ENCODE data around the gene SNX14. TPM values are rescaled to one million over a fixed set of nuclear protein-coding genes. Genes with fewer than 3 reads are reported as not detected.

The SNX14 gene
- total and polyA plus RNA-seq, 10 of the 15 experiments (the other 5 are each of a cell fraction or from before 2014, with no cell fraction given): 34.2 to 122 (median 51.0) TPM

- RAD21 ChIA-PET (ENCODE audit: unreplicated experiment): interaction anchor here (0.9 to 8.3 kb wide), 5 partner anchors 28 to 192 kb away, joined by 3 to 125 read pairs (median 11); partner anchors contain the start of genes NT5E and SNX14
- DNase-seq (ENCODE audit: low read depth, low spot score) (no peak), FAIRE-seq (no peak), ATAC-seq (peak; percentile 20)
- WGBS (ENCODE audit: insufficient coverage, insufficient replicate concordance, low lambda C conversion rate, missing lambda C conversion rate): under 1% methylated on average over 85 of the region's 85 CpGs
- peaks cover 58% of the 10 kb centered on the region for H3K79me2 ChIP-seq (ENCODE audit: control insufficient read depth, insufficient read depth, low read length)
- peak overlapping the region; percentile 59 for H2AFZ ChIP-seq (ENCODE audit: control insufficient read depth, low read depth, low read length)
- POLR2A ChIA-PET: interaction anchor here (0.7 to 10.8 kb wide), 7 partner anchors 10 to 242 kb away, joined by 3 to 192 read pairs (median 6); partner anchors contain the start of gene SNX14
- no TSS peak for BruUV-seq (replicated peaks)
- intact Hi-C loops (cut with micrococcal nuclease; ENCODE audit: unreplicated experiment): loop anchor here (2.0 kb wide), 1 partner anchor 47 kb away; no protein-coding TSS in a partner anchor
- in situ Hi-C loops (cut with MboI): loop anchor here (5.0 to 25.0 kb wide), 2 partner anchors 35 to 1520 kb away; partner anchors contain the start of gene ZNF292
- H4K20me1 ChIP-seq (ENCODE audit: control insufficient read depth, insufficient read depth): peaks cover 5% of the 10 kb centered on the region; the same call in 1 of the 2 replicates
- H3K27ac ChIP-seq (ENCODE audit: control insufficient read depth, insufficient read depth): peak overlapping the region; percentile 98
- peak overlapping the region; percentile 86 for H3K4me3 ChIP-seq
- no peaks in the 10 kb centered on the region for H3K27me3 ChIP-seq (replicated peaks in 1 of 2; ENCODE audit: control insufficient read depth in 2 of 2, insufficient read depth in 2 of 2, low read length in 1 of 2)
- peak overlapping the region; percentile 98 for H3K9ac ChIP-seq (ENCODE audit: control insufficient read depth, insufficient read depth, low read length)
- peaks cover 2% of the 10 kb centered on the region; the same call in 2 of the 3 replicates for H3K9me3 ChIP-seq (replicated peaks; ENCODE audit: control insufficient read depth, insufficient read depth, low read length)
- CTCF ChIA-PET: interaction anchor here (1.6 to 4.4 kb wide), 3 partner anchors 11 to 35 kb away, joined by 4 to 44 read pairs (median 11); no protein-coding TSS in a partner anchor
- peak overlapping the region; percentile 66; the same call in 1 of the 2 replicates for H3K4me2 ChIP-seq (ENCODE audit: control insufficient read depth, insufficient read depth)
- SMC1A ChIA-PET (ENCODE audit: uncharacterized antibody, unreplicated experiment): interaction anchor here (1.0 to 4.8 kb wide), 9 partner anchors 28 to 192 kb away, joined by 3 to 103 read pairs (median 6); partner anchors contain the start of gene NT5E
- peaks cover 0 to 17% of the 10 kb centered on the region in 2 experiments for H3K36me3 ChIP-seq (ENCODE audit: control insufficient read depth in 2 of 2, insufficient read depth in 2 of 2, low read length in 1 of 2)
- no peaks in the 10 kb centered on the region for H3K4me1 ChIP-seq (ENCODE audit: control insufficient read depth, insufficient read depth, low read length)
- TF ChIP-seq BHLHE40 (IDR thresholded peaks at IDR 0.05; ENCODE audit: borderline replicate concordance in 1 of 2, low read depth in 2 of 2, low read length in 1 of 2) (peak; percentile 7 to 32; a peak in 1 of 4 replicates), WRNIP1 (IDR thresholded peaks at IDR 0.05; ENCODE audit: borderline replicate concordance, low read depth, low read length) (0 out of 2 replicates have a peak, but pooled peaks have one; percentile 1), NR2F1 (conservative IDR thresholded peaks at IDR 0.05) (0 out of 2 replicates have a peak, but pooled peaks have one; percentile 12), SREBF2 (IDR thresholded peaks at IDR 0.05; ENCODE audit: low read length) (no peak), RUNX3 (IDR thresholded peaks at IDR 0.05; ENCODE audit: low read length) (peak; percentile 11; the same call in 1 of the 2 replicates), NRF1 (conservative IDR thresholded peaks at IDR 0.05; ENCODE audit: low read depth, low read length) (no peak), MTA2 (IDR thresholded peaks at IDR 0.05; ENCODE audit: low read depth) (no peak), RBBP5 (conservative IDR thresholded peaks at IDR 0.05) (no peak), POLR2A (IDR thresholded peaks at IDR 0.05; ENCODE audit: low read depth, low read length) (peak; percentile 73), FOXK2 (IDR thresholded peaks at IDR 0.05) (no peak), NFXL1 (IDR thresholded peaks at IDR 0.05; ENCODE audit: borderline replicate concordance) (no peak), NFYA (IDR thresholded peaks at IDR 0.05; ENCODE audit: borderline replicate concordance, low read depth, low read length) (no peak), CHD2 (IDR thresholded peaks at IDR 0.05; ENCODE audit: borderline replicate concordance, low read depth, low read length) (no peak), SUZ12 (IDR thresholded peaks at IDR 0.05; ENCODE audit: unreplicated experiment) (no peak), RB1 (IDR thresholded peaks at IDR 0.05; ENCODE audit: borderline replicate concordance) (no peak), EED (IDR thresholded peaks at IDR 0.05; ENCODE audit: low read depth) (0 out of 2 replicates have a peak, but pooled peaks have one; percentile 24), ZSCAN29 (IDR thresholded peaks at IDR 0.05) (no peak), HDAC2 (IDR thresholded peaks at IDR 0.05) (no peak), POLR2AphosphoS5 (IDR thresholded peaks at IDR 0.05; ENCODE audit: low read length) (0 out of 2 replicates have a peak, but pooled peaks have one; percentile 30), HDGF (IDR thresholded peaks at IDR 0.05) (no peak), ZNF217 (IDR thresholded peaks at IDR 0.05) (no peak)
- TF ChIP-seq, protein P1, sequence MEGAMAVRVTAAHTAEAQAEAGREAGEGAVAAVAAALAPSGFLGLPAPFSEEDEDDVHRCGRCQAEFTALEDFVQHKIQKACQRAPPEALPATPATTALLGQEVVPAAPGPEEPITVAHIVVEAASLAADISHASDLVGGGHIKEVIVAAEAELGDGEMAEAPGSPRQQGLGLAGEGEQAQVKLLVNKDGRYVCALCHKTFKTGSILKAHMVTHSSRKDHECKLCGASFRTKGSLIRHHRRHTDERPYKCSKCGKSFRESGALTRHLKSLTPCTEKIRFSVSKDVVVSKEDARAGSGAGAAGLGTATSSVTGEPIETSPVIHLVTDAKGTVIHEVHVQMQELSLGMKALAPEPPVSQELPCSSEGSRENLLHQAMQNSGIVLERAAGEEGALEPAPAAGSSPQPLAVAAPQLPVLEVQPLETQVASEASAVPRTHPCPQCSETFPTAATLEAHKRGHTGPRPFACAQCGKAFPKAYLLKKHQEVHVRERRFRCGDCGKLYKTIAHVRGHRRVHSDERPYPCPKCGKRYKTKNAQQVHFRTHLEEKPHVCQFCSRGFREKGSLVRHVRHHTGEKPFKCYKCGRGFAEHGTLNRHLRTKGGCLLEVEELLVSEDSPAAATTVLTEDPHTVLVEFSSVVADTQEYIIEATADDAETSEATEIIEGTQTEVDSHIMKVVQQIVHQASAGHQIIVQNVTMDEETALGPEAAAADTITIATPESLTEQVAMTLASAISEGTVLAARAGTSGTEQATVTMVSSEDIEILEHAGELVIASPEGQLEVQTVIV (IDR thresholded peaks at IDR 0.05; ENCODE audit: borderline replicate concordance, partially characterized antibody): no peak
Measured at GRCh38 chr6:85641897-85642773, 48.5 kb upstream of the SNX14 start.
